Panc1 (cell line): ENCODE measurements around the gene PINLYP. TPM values are rescaled to one million over a fixed set of nuclear protein-coding genes. Genes with fewer than 3 reads are reported as not detected.

ENCODE experiments used
- ATAC-seq: fragments of 200-7000 bp; cut with Tn5 transposase; 2 replicates; pipeline ENCODE4 v1.9.1; 2020; ENCODE audit warnings: mild to moderate bottlenecking, moderate library complexity
- BruUV-seq: library from RNA; stranded (reverse); fragments of 400-500 nt; replicated peaks from 2 replicates; lab custom pipeline; 2021; lab: Mats Ljungman, UMichigan
- CTCF ChIA-PET: fragments of 300-600 bp; sonication (Branson Sonifier 250); formaldehyde crosslinking; loops from one replicate; lab custom pipeline; 2022; ENCODE audit warnings: antibody characterized with exemption; lab: Charles Lee
- POLR2A ChIA-PET: fragments of 300-600 bp; sonication (Branson Sonifier 250); formaldehyde crosslinking; loops from one replicate; lab custom pipeline; 2022; ENCODE audit warnings: antibody characterized with exemption; lab: Charles Lee
- DNase-seq: peaks from one replicate; pipeline ENCODE4 v3.0.0-alpha.2; 2010; ENCODE audit warnings: low read depth, low spot score
- H3K27ac ChIP-seq: 2 replicates; pipeline ENCODE4 v1.5.1; 2011; ENCODE audit warnings: mild to moderate bottlenecking, low read length, inconsistent platforms
- H3K27me3 ChIP-seq: fragments of 200-500 bp; sonication (Bioruptor generic); 2 replicates; pipeline ENCODE4 v1.6.0; 2014; ENCODE audit warnings: low read length, inconsistent platforms; ENCODE audit not compliant: control insufficient read depth, insufficient read depth
- H3K36me3 ChIP-seq: fragments of 200-500 bp; sonication (Bioruptor generic); 2 replicates; pipeline ENCODE4 v1.5.1; 2014; ENCODE audit warnings: inconsistent platforms, mild to moderate bottlenecking, low read length, moderate library complexity; ENCODE audit not compliant: control insufficient read depth, insufficient read depth
- H3K4me1 ChIP-seq: 2 replicates; pipeline ENCODE4 v1.5.1; 2011; ENCODE audit warnings: inconsistent platforms, mild to moderate bottlenecking, low read length, moderate library complexity; ENCODE audit not compliant: control insufficient read depth, insufficient read depth
- H3K4me3 ChIP-seq, 2 experiments: 2 replicates each; pipeline ENCODE4 v1.5.1; 2011 to 2012; ENCODE audit warnings: low read depth in 2 of 2, low read length in 2 of 2, mild to moderate bottlenecking in 2 of 2, inconsistent platforms in 1 of 2, moderate library complexity in 1 of 2
- H3K9me3 ChIP-seq: fragments of 200-500 bp; sonication (Bioruptor generic); 2 replicates; pipeline ENCODE4 v1.5.1; 2014; ENCODE audit warnings: low read depth, mild to moderate bottlenecking, inconsistent platforms, low read length, moderate library complexity; ENCODE audit not compliant: control insufficient read depth, insufficient read depth
- POLR2AphosphoS5 ChIP-seq: IDR thresholded peaks from 2 replicates; pipeline ENCODE4 v1.6.1; 2012; ENCODE audit warnings: mild to moderate bottlenecking, low read depth, low read length, moderate library complexity
- REST ChIP-seq, 2 experiments: IDR thresholded peaks; 2 replicates each; pipeline ENCODE4 v1.6.1; 2011 to 2012; ENCODE audit warnings: low read depth in 2 of 2, control low read depth in 1 of 2, low read length in 1 of 2, mild to moderate bottlenecking in 1 of 2, moderate library complexity in 1 of 2; ENCODE audit not compliant: insufficient read depth in 1 of 2
- SIN3A ChIP-seq: IDR thresholded peaks from 2 replicates; pipeline ENCODE4 v1.6.1; 2012; ENCODE audit warnings: low read depth, mild to moderate bottlenecking, low read length, moderate library complexity, borderline replicate concordance; ENCODE audit not compliant: insufficient read depth
- TCF7L2 ChIP-seq: IDR thresholded peaks from 2 replicates; pipeline ENCODE4 v1.6.1; 2011; ENCODE audit warnings: mild to moderate bottlenecking, low read depth, low read length, inconsistent platforms
- in situ Hi-C: cut with HindIII; loops from 2 replicates; pipeline ENCODE4 v1.10.0; 2016; ENCODE audit warnings: low sequenced_read_pairs, low pct_unique_long_range_greater_than_20kb
- intact Hi-C: fragments of 100-400 bp; cut with micrococcal nuclease; formaldehyde crosslinking; loops from one replicate; pipeline ENCODE4 v1.10.0; 2022; ENCODE audit not compliant: unreplicated experiment
- total RNA-seq: library from RNA; stranded (reverse); gene quantifications from one replicate; pipeline ENCODE4 v1.2.1, GENCODE V29; 2021; ENCODE audit not compliant: unreplicated experiment
- TF ChIP-seq, protein P1 (sequence below): fragments of 450-650 bp; IDR thresholded peaks from 2 replicates; pipeline ENCODE4 v1.5.1; 2017; ENCODE audit warnings: mild to moderate bottlenecking

PINLYP gene
- total RNA-seq, 1 experiment from 2014 or later: 0.21 TPM

GRCh38 chr19:43574424-43575155 is 1.0 kb upstream of the PINLYP start:
- intact Hi-C loops (no loop called here), in situ Hi-C loops (no loop called here)
- H3K27me3 ChIP-seq: no peaks in the 10 kb centered on the region
- H3K36me3 ChIP-seq: peaks cover 7% of the 10 kb centered on the region; the same call in 1 of the 2 replicates
- H3K4me3 ChIP-seq: peak overlapping the region; percentile 74 to 99
- no TSS peak for BruUV-seq
- peaks cover 3% of the 10 kb centered on the region; the same call in 1 of the 2 replicates for H3K4me1 ChIP-seq
- H3K9me3 ChIP-seq: no peaks in the 10 kb centered on the region
- TF ChIP-seq TCF7L2 (no peak), SIN3A (no peak), REST (IDR thresholded peaks at IDR 0.05; ENCODE audit: insufficient read depth in 1 of 2, low read depth in 2 of 2, low read length in 1 of 2) (no peak), POLR2AphosphoS5 (no peak)
- TF ChIP-seq, protein P1, sequence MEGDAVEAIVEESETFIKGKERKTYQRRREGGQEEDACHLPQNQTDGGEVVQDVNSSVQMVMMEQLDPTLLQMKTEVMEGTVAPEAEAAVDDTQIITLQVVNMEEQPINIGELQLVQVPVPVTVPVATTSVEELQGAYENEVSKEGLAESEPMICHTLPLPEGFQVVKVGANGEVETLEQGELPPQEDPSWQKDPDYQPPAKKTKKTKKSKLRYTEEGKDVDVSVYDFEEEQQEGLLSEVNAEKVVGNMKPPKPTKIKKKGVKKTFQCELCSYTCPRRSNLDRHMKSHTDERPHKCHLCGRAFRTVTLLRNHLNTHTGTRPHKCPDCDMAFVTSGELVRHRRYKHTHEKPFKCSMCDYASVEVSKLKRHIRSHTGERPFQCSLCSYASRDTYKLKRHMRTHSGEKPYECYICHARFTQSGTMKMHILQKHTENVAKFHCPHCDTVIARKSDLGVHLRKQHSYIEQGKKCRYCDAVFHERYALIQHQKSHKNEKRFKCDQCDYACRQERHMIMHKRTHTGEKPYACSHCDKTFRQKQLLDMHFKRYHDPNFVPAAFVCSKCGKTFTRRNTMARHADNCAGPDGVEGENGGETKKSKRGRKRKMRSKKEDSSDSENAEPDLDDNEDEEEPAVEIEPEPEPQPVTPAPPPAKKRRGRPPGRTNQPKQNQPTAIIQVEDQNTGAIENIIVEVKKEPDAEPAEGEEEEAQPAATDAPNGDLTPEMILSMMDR: no peak
- ATAC-seq (no peak), DNase-seq (no peak)
- ChIA-PET POLR2A (interaction anchor here (0.6 kb wide), 1 partner anchor 88 kb away, joined by 3 read pairs; no protein-coding TSS in a partner anchor), CTCF (no interaction called here)
- peak overlapping the region; percentile 96 for H3K27ac ChIP-seq

DNA sequence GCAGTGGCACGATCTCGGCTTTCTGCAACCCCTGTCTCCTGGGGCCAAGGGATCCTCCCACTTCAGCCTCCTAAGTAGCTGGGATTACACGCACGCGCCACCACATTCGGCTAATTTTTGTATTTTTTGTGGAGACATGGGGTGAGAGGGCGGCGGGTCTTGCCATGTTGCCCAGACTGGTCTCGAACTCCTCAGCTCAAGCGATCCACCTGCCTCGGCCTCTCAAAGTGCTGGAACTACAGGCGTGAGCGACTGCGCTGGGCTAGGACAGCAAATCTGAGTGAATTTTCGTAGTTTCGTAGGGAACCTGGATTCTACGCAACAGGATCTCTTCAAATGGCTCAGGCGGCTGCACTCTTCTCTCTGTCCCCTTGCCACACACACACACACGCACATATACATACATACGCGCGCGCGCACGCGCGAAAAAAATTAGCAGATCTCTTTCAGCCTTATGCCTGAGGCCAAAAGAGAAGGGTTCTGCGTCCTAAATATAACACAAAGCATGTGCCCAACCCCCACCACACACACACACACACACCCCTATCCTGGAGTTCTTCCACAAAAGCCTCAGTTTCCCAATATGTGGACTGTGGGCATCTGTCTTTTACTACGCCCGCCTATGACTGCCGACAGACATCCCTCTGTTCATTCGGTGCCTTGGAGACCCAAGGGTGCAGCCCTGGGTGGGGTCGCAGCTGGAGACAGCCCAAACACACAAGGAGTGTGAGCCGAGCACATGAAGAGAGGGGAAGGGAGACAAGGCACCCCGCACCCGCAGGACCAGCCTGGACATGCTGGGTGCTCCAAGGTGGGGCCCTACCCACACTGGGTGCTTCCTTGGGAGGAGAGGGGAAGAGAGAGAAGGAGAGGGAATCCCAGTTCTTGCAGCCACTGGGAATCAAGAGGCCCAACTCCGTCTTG is 616 bp downstream of the PINLYP start:
- intact Hi-C loops: no loop called here
- in situ Hi-C loops: no loop called here
- CTCF ChIA-PET: no interaction called here
- peaks cover 3% of the 10 kb centered on the region; the same call in 1 of the 2 replicates for H3K4me1 ChIP-seq
- no peak for TF ChIP-seq SIN3A
- TF ChIP-seq TCF7L2: no peak
- TF ChIP-seq, protein P1: no peak
- POLR2A ChIA-PET: no interaction called here
- peak; percentile 23; the same call in 1 of the 2 replicates for ATAC-seq
- no TSS peak for BruUV-seq
- peak overlapping the region; percentile 74 to 99 for H3K4me3 ChIP-seq
- DNase-seq: no peak
- H3K9me3 ChIP-seq: no peaks in the 10 kb centered on the region
- no peaks in the 10 kb centered on the region for H3K27me3 ChIP-seq
- peak overlapping the region; percentile 85 for H3K27ac ChIP-seq
- peaks cover 7% of the 10 kb centered on the region; the same call in 1 of the 2 replicates for H3K36me3 ChIP-seq
